GM11168 (cell line): ENCODE data around the gene CCDC92B.
"Not testable (repeated sequence)": the region's sequence is repeated elsewhere in the genome, so short reads cannot be mapped to it uniquely, and the experiment has no call there.

Experiments used
- in situ Hi-C: fragments of 300-500 bp; cut with MboI; formaldehyde crosslinking; loops from one replicate; pipeline ENCODE4 v1.12.0; 2022; ENCODE audit warnings: low sequenced_read_pairs; ENCODE audit not compliant: unreplicated experiment

The CCDC92B gene

DNA sequence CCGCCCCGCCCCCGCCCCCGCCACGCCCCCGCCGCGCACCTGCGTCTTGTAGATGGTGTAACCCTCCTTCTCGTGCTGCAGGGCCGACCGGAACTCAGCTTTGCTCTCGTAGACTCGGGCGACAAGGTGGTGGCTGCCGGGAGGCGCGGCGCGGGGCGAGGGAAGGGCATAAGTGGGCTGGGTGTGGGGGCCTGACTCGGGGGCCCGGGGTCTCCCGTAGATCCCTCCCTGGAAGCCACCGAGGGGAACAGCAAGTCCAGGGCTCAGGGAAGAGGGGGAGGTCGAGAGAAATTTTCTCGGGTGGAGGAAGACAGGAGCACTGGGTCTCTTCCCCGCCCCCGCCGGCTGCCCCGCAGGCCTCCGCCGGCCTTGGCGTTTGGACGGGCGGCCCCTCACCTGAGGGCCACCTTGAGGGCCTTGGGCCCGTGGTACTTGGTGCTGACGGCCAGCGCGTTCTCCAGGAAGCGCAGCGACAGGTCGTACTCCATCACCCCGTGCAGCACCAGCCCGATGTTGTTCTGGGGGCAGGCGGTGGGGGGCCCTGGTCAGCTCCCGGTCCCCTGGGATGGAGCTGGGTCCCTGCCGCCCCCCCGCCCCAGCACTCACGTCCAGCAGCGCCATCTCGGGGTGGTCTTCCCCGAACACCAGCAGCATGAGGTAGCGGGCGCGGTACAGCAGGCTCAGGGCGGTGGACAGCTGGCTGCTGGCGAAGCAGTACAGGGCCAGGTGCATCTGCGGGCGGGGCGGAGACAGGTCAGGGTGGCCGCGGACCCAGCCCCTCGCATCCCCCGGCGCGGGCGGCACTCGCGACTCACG, 57.3 kb downstream of the CCDC92B start:
- in situ Hi-C loops: no loop called here

- in situ Hi-C loops: no loop called here
Observed at GRCh38 chr17:2691069-2691871, 58.2 kb downstream of the CCDC92B start.

GRCh38 chr17:2690165-2691068, 59.0 kb downstream of the CCDC92B start:
- in situ Hi-C loops: no loop called here

DNA sequence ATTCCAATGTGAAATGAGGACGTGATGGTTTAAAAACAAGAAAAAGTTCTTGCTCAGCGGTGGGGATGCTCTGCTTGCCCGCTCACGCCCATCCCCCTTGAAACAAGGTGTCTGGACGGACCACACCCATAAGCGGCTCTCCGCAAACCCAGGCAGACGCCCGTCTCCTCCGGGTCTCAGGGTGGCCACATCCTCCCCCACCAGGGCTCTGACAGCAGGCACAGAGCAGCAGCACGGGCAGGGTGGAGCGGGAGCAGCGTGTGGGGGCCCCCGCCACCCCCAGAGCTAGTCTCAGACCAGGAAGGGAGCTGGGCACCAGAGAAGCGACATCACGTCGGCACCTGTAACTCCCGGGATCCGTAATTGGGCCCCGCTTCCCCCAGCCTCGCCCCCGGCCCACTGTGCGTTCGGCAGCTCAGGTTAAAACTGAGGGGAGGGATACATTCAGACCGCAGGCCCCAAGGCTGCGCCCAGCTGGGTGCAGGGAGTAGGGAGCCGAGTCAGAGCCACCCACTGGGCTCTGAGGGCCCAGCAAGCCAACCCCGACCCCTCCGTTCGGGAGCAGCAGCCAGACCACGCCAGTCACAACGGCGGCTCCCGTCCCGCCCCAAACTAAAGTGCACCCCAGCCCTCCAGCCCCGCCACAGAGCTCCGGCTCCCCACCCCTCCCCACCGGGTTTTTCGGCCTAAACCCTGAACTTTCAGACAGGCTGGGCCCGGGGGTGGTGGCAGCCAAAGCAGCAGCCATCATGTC, 59.9 kb downstream of the CCDC92B start:
- in situ Hi-C loops: no loop called here

DNA sequence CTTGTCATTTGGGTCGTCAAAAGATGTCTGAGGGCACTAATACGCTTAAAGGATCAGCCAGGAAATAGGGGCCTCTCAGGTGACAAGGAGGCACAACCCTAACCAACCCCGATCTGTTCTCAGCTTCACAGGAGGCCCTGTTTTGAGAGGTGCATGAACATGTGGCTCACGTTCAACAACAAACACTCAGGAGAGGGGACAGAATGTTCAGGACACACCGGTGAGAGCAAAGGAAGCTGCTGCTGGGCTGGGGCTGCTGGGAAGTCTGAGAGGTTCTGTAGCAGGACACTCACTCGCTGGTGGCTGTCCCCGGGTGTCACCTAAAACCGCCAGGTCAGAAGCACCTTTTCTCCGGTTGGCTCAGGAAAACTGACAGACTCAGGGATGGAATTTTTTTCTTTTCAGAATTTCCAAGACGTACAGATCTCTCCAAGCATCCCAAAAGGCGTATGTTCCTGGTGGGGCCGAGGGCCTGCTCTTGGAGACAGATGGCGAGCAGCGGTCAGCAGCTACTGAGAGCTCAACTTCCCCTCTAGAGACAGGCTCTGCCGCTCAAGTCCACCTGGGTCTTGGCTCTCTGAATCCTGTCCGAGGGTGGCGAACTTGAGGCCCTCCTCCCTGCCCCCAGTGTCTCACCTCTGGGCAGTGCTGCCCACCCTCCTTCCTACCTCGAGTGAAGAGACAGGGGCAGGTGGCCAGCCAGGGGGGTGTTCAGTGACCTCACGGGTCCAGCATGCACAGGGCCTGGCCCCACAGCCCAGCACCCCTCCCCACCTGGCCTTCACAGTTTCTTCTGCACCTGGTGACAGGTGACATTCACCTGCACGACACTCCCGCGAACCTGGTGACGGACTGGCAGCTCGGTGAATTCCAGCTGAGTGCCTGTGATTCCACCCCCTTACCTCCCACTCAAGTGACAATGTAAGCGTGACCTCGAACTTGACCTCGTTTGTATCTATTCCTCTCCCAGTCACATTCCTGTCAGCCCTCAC, 60.8 kb downstream of the CCDC92B start:
- in situ Hi-C loops: no loop called here

DNA sequence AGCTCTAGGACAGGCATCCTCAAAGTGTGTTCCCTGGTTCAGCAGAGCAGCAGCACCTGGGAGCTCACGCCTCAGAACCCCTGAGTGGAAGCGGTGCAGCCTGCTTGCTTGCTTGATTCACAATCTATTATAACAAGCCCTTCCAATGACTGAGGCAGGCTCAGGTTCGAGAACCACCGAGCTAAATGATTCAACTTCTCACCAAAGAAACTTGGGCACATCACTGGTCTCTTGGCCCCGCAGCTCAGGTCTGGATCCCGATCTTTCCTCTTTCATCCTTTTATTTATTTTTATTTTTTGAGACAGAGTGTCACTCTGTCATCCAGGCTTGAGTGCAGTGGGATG, 62.4 kb downstream of the CCDC92B start:
- in situ Hi-C loops: no loop called here

DNA sequence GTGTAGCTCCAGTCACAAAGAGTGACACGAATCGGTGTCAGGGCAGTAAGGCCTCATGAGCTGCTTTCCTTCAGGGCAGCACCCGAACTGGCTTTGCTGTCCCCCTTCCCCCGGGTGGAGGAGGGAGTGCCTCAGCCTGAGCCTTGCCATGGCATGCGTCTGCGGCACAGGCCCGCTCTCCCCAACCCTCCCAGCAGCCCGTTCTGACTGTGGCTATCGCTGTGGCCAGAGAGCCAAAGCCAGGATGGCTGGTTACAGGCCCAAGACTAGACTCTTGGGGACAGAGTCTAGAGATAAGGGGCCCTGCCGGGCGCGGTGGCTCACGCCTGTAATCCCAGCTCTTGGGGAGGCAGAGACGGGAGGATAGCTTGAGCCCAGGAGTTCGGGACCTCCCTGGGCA, 63.8 kb downstream of the CCDC92B start:
- in situ Hi-C loops: no loop called here

- in situ Hi-C loops: no loop called here
Observed at GRCh38 chr17:2684549-2684948, 64.9 kb downstream of the CCDC92B start.

DNA sequence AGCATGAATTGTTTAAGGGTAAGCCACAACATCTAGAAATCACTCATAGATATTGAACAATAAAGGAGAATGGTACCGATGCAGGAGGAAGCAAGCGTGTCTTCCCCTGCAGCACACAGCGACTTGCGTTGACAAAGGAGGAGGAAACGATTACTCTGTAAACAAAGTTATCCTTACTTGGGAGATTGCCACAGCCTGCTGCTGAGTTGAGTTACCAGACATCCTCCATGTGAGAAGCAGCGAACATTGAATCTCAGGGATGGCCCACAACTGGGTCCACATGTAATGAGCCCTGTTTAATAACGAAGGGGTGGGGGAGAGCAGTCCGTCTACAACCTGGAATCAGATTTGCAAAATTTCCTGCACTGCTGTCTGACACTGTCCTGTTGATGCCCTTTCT, 65.5 kb downstream of the CCDC92B start:
- in situ Hi-C loops: no loop called here

- in situ Hi-C loops: no loop called here
Observed at GRCh38 chr17:2682176-2682938, 67.1 kb downstream of the CCDC92B start.

DNA sequence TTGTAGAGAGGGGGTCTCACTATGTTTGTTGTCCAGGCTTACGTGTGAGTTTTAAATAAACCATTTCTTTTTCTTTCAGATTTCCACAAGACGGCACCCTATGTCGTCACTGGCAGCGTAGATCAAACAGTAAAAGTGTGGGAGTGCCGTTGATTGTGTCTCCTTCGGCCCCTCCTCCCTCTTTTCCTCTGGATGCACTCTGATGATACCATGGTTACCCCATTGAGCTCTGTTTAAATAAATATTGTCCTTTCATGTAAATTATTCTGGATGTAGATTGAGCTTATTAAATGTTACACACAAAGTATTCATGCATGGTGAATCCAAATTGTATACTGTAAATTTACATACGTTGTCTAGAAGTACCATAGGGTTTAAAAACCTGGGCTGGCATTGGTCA, 67.8 kb downstream of the CCDC92B start:
- in situ Hi-C loops: no loop called here

DNA sequence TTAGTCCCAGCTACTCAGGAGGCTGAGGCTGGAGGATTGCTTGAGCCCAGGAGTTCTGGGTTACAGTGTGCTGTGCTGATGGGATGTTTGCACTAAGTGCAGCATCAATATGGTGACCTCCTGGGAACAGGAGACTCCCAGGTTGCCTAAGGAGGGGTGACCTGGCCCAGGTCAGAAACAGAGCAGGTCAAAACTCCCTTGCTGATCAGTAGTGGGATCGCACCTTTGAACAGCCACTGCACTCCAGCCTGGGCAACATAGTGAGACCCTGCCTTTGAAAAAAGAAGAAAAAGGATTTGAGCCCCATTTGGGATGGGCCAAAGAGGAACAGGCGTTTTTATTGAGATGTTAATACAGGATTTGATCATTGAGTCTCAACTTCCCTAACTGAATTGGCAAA, 68.5 kb downstream of the CCDC92B start:
- in situ Hi-C loops: no loop called here

- in situ Hi-C loops: not testable (repeated sequence)
Observed at GRCh38 chr17:2679247-2679646, 70.2 kb downstream of the CCDC92B start.
